ENCODE measurements around the gene PEA15. TPM values are rescaled to one million over a fixed set of nuclear protein-coding genes. Genes with fewer than 3 reads are reported as not detected.

PEA15 gene
- total and polyA plus RNA-seq, 10 of the 15 experiments (the other 5 are each of a cell fraction or from before 2014, with no cell fraction given): 15.1 to 269 (median 65.6) TPM

- intact Hi-C loops (cut with micrococcal nuclease; ENCODE audit: unreplicated experiment) (no loop called here), in situ Hi-C loops (cut with MboI) (no loop called here)
- SMC1A ChIA-PET (ENCODE audit: uncharacterized antibody, unreplicated experiment): interaction anchor here (0.8 to 3.3 kb wide), 10 partner anchors 14 to 77 kb away, joined by 3 to 17 read pairs (median 4); no protein-coding TSS in a partner anchor
- Histone ChIP-seq H2AFZ (ENCODE audit: control insufficient read depth, low read depth, low read length) (no peak overlapping the region), H3K9me3 (replicated peaks; ENCODE audit: control insufficient read depth, insufficient read depth, low read length) (no peaks in the 10 kb centered on the region), H3K27me3 (replicated peaks in 1 of 2; ENCODE audit: control insufficient read depth in 2 of 2, insufficient read depth in 2 of 2, low read length in 1 of 2) (no peaks in the 10 kb centered on the region), H3K9ac (ENCODE audit: control insufficient read depth, insufficient read depth, low read length) (no peak overlapping the region), H3K4me1 (ENCODE audit: control insufficient read depth, insufficient read depth, low read length) (no peaks in the 10 kb centered on the region; the same call in 1 of the 2 replicates), H3K4me2 (ENCODE audit: control insufficient read depth, insufficient read depth) (no peak overlapping the region), H3K36me3 (ENCODE audit: control insufficient read depth in 2 of 2, insufficient read depth in 2 of 2, low read length in 1 of 2) (peaks cover 24 to 46% of the 10 kb centered on the region in 2 experiments), H3K4me3 (no peak overlapping the region), H3K27ac (ENCODE audit: control insufficient read depth, insufficient read depth) (no peak overlapping the region), H4K20me1 (ENCODE audit: control insufficient read depth, insufficient read depth) (no peaks in the 10 kb centered on the region), H3K79me2 (ENCODE audit: control insufficient read depth, insufficient read depth, low read length) (no peaks in the 10 kb centered on the region)
- no peak for TF ChIP-seq HDAC6 (IDR thresholded peaks at IDR 0.05; ENCODE audit: unreplicated experiment)
- TF ChIP-seq ZSCAN29 (IDR thresholded peaks at IDR 0.05): no peak
- no peak for TF ChIP-seq BMI1 (IDR thresholded peaks at IDR 0.05; ENCODE audit: borderline replicate concordance)
- TF ChIP-seq ZBTB33 (IDR thresholded peaks at IDR 0.05): no peak
- no peak for TF ChIP-seq ZNF24 (IDR thresholded peaks at IDR 0.05)
- TF ChIP-seq SP1 (IDR thresholded peaks at IDR 0.05; ENCODE audit: low read depth, low read length): no peak
- no peak for TF ChIP-seq ELK1 (IDR thresholded peaks at IDR 0.05; ENCODE audit: low read depth, low read length)
- TF ChIP-seq ZNF207 (IDR thresholded peaks at IDR 0.05; ENCODE audit: borderline replicate concordance): no peak
- no peak for FAIRE-seq
- 93% methylated on average over 2 of the region's 2 CpGs for WGBS (ENCODE audit: insufficient coverage, insufficient replicate concordance, low lambda C conversion rate, missing lambda C conversion rate)
- POLR2A ChIA-PET: interaction anchor here (0.6 kb wide), 1 partner anchor 22 kb away, joined by 4 read pairs; no protein-coding TSS in a partner anchor
- CTCF ChIA-PET: interaction anchor here (2.1 to 6.3 kb wide), 2 partner anchors 25 to 151 kb away, joined by 6 to 40 read pairs; no protein-coding TSS in a partner anchor
- no peak for ATAC-seq
- RAD21 ChIA-PET (ENCODE audit: unreplicated experiment): interaction anchor here (2.0 kb wide), 1 partner anchor 27 kb away, joined by 5 read pairs; no protein-coding TSS in a partner anchor
- BruUV-seq (replicated peaks): no TSS peak
- no peak for DNase-seq (ENCODE audit: low read depth, low spot score)
Observed at GRCh38 chr1:160225345-160225744, 20.2 kb downstream of the PEA15 start.

Measured in GM12878 (cell line).